ENCODE measurements around the gene ARMC8.

Gene ARMC8

GRCh38 chr3:138331143-138331894 is 144.2 kb downstream of the ARMC8 start:
- Histone ChIP-seq H3K27me3 (ENCODE audit: insufficient read depth, low read length) (no peaks in the 10 kb centered on the region), H3K4me1 (ENCODE audit: insufficient read depth, low read length, severe bottlenecking) (peaks cover 13% of the 10 kb centered on the region), H3K9me2 (ENCODE audit: low read depth, low read length) (no peaks in the 10 kb centered on the region), H3K4me2 (ENCODE audit: low read length) (no peak overlapping the region), H3K27ac (ENCODE audit: low read depth, low read length, poor library complexity, severe bottlenecking) (no peak overlapping the region), H3K9ac (ENCODE audit: low read length) (no peak overlapping the region), H3F3A (ENCODE audit: insufficient read depth, low read length) (peaks cover 5% of the 10 kb centered on the region; the same call in 1 of the 2 replicates), H2AFZ (ENCODE audit: low read length) (no peak overlapping the region), H3K4me3 (ENCODE audit: low read depth, low read length, poor library complexity, severe bottlenecking) (no peak overlapping the region), H4K20me1 (ENCODE audit: insufficient read depth, low read length) (no peaks in the 10 kb centered on the region), H3K79me2 (ENCODE audit: insufficient read depth, low read length) (no peaks in the 10 kb centered on the region), H3K36me3 (ENCODE audit: insufficient read depth, low read length) (no peaks in the 10 kb centered on the region), H3K9me3 (ENCODE audit: low read length) (no peaks in the 10 kb centered on the region)
- TF ChIP-seq EZH2 (IDR thresholded peaks at IDR 0.05; ENCODE audit: borderline replicate concordance, low read length) (no peak), CTCF (IDR thresholded peaks at IDR 0.05; ENCODE audit: low read length) (no peak)

DNA sequence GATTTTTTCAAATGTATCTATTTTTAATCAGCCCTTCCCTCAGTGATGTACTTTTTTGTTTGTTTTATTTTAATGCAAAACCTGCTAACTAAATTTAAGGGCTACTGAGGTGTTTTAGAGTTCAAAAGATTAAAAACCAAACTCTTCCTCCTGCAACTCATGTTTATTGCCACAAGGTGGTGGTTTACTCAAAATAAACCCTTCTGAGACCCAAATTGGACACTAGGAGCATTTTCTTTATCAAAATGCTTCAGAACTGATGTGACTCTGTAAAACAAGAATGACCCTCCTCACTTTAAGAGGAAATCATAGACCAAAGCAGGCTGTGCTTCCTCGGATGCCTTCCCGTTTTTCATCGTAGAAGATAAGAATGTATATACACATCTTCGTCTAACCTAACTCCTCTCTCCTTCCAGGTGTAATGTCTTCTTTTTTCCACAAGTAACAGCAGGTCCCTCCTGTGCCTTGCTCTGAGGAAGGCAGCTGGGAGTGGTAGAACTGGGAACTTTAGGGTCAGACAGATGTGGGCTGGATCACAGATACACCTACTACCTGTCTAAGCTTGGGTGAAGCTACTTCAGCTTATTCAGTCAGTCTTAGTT is 145.5 kb downstream of the ARMC8 start:
- H3K9ac ChIP-seq (ENCODE audit: low read length): no peak overlapping the region
- no peaks in the 10 kb centered on the region for H3K79me2 ChIP-seq (ENCODE audit: insufficient read depth, low read length)
- peak; percentile 79 for TF ChIP-seq CTCF (IDR thresholded peaks at IDR 0.05; ENCODE audit: low read length)
- TF ChIP-seq EZH2 (IDR thresholded peaks at IDR 0.05; ENCODE audit: borderline replicate concordance, low read length): no peak
- H3K36me3 ChIP-seq (ENCODE audit: insufficient read depth, low read length): no peaks in the 10 kb centered on the region
- no peak overlapping the region for H3K4me3 ChIP-seq (ENCODE audit: low read depth, low read length, poor library complexity, severe bottlenecking)
- H3K9me2 ChIP-seq (ENCODE audit: low read depth, low read length): no peaks in the 10 kb centered on the region
- H3K9me3 ChIP-seq (ENCODE audit: low read length): no peaks in the 10 kb centered on the region
- H2AFZ ChIP-seq (ENCODE audit: low read length): no peak overlapping the region
- H3K27ac ChIP-seq (ENCODE audit: low read depth, low read length, poor library complexity, severe bottlenecking): no peak overlapping the region
- H3K4me1 ChIP-seq (ENCODE audit: insufficient read depth, low read length, severe bottlenecking): peaks cover 13% of the 10 kb centered on the region
- H3K27me3 ChIP-seq (ENCODE audit: insufficient read depth, low read length): no peaks in the 10 kb centered on the region
- H3F3A ChIP-seq (ENCODE audit: insufficient read depth, low read length): peaks cover 5% of the 10 kb centered on the region; the same call in 1 of the 2 replicates
- no peak overlapping the region for H3K4me2 ChIP-seq (ENCODE audit: low read length)
- H4K20me1 ChIP-seq (ENCODE audit: insufficient read depth, low read length): no peaks in the 10 kb centered on the region

DNA sequence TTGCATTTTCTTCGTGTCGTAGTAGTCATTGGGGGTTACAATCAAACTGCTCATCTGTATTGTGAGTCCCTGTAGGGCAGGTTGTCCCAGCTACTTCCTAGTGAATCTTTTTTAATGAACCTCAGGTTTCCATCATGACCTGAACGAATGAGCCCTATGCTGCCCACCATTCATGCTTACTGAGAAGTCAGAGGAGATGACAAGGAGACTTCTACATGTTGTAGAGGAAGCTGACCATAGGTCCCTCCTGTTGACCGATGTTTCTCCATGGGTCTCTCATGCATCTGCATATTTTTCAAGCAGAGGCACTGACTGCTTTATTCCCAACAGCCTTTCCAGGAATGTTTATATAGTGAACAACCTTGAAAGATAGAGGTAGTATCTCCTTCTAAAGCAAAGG is 147.5 kb downstream of the ARMC8 start:
- Histone ChIP-seq H3K27me3 (ENCODE audit: insufficient read depth, low read length) (no peaks in the 10 kb centered on the region), H3K79me2 (ENCODE audit: insufficient read depth, low read length) (no peaks in the 10 kb centered on the region), H3K9me3 (ENCODE audit: low read length) (no peaks in the 10 kb centered on the region), H3K4me1 (ENCODE audit: insufficient read depth, low read length, severe bottlenecking) (peaks cover 1% of the 10 kb centered on the region), H2AFZ (ENCODE audit: low read length) (no peak overlapping the region), H3K27ac (ENCODE audit: low read depth, low read length, poor library complexity, severe bottlenecking) (no peak overlapping the region), H3K9me2 (ENCODE audit: low read depth, low read length) (no peaks in the 10 kb centered on the region), H3K9ac (ENCODE audit: low read length) (no peak overlapping the region), H3K4me3 (ENCODE audit: low read depth, low read length, poor library complexity, severe bottlenecking) (no peak overlapping the region), H3K4me2 (ENCODE audit: low read length) (no peak overlapping the region), H4K20me1 (ENCODE audit: insufficient read depth, low read length) (no peaks in the 10 kb centered on the region), H3K36me3 (ENCODE audit: insufficient read depth, low read length) (no peaks in the 10 kb centered on the region), H3F3A (ENCODE audit: insufficient read depth, low read length) (peaks cover 5% of the 10 kb centered on the region; the same call in 1 of the 2 replicates)
- no peak for TF ChIP-seq EZH2 (IDR thresholded peaks at IDR 0.05; ENCODE audit: borderline replicate concordance, low read length)
- no peak for TF ChIP-seq CTCF (IDR thresholded peaks at IDR 0.05; ENCODE audit: low read length)

All from OCI-LY1 (cell line).